H1 (cell line): ENCODE measurements around the gene CFAP74. TPM values are rescaled to one million over a fixed set of nuclear protein-coding genes. Genes with fewer than 3 reads are reported as not detected.

Source experiments
- CTCF ChIA-PET: fragments of 300-600 bp; sonication (Branson Sonifier 250); formaldehyde crosslinking; loops from one replicate; lab custom pipeline; 2021; ENCODE audit not compliant: partially characterized antibody; lab: Charles Lee
- POLR2A ChIA-PET: fragments of 300-600 bp; sonication (Branson Sonifier 250); formaldehyde crosslinking; loops from one replicate; lab custom pipeline; 2021; ENCODE audit warnings: inconsistent platforms; ENCODE audit not compliant: partially characterized antibody; lab: Charles Lee
- DNase-seq, 2 experiments: peaks; one replicate each; pipeline versions ENCODE4 v3.0.0 to v3.0.0-alpha.2; 2010 to 2022; ENCODE audit warnings: low spot score in 2 of 2, low read depth in 1 of 2, mixed read lengths in 1 of 2
- FAIRE-seq: peaks from 2 replicates; lab custom pipeline; 2011; peaks lifted over from hg19 to GRCh38; lab: Jason Lieb, UNC
- H2AFZ ChIP-seq: 2 replicates; pipeline ENCODE4 v1.8.1; 2012; ENCODE audit warnings: low read length, inconsistent platforms
- H2AK5ac ChIP-seq: 2 replicates; pipeline ENCODE4 v1.6.1; 2013; ENCODE audit warnings: low read depth, low read length
- H2BK120ac ChIP-seq: replicated peaks from 2 replicates; pipeline ENCODE3; 2013; ENCODE audit warnings: low read depth, low read length, inconsistent platforms
- H2BK12ac ChIP-seq: 2 replicates; pipeline ENCODE4 v1.6.1; 2013; ENCODE audit warnings: low read depth, low read length
- H2BK15ac ChIP-seq: 2 replicates; pipeline ENCODE4 v1.6.1; 2013; ENCODE audit warnings: low read length
- H2BK20ac ChIP-seq: 2 replicates; pipeline ENCODE4 v1.6.1; 2013; ENCODE audit warnings: low read length
- H2BK5ac ChIP-seq: 2 replicates; pipeline ENCODE4 v1.6.1; 2013; ENCODE audit warnings: low read depth, low read length
- H3K14ac ChIP-seq: 2 replicates; pipeline ENCODE4 v1.6.1; 2013; ENCODE audit warnings: inconsistent platforms; ENCODE audit not compliant: insufficient read length
- H3K18ac ChIP-seq: 2 replicates; pipeline ENCODE4 v1.6.1; 2013; ENCODE audit warnings: low read length; ENCODE audit errors: extremely low read depth
- H3K23ac ChIP-seq: 2 replicates; pipeline ENCODE4 v1.6.1; 2013; ENCODE audit warnings: inconsistent platforms; ENCODE audit not compliant: insufficient read length
- H3K23me2 ChIP-seq: 2 replicates; pipeline ENCODE4 v1.6.1; 2013; ENCODE audit warnings: low read depth, low read length
- H3K27ac ChIP-seq: 2 replicates; pipeline ENCODE4 v1.6.1; 2011; ENCODE audit warnings: low read depth, low read length, inconsistent platforms
- H3K27me3 ChIP-seq, 4 experiments: replicated peaks in 1 of 4; 1 replicate in 1 of 4; 2 replicates in 3 of 4; pipeline versions ENCODE4 v1.6.1 to v1.8.1; 2011 to 2013; ENCODE audit warnings: low read length in 3 of 4, mild to moderate bottlenecking in 3 of 4, inconsistent platforms in 2 of 4, mixed read lengths in 2 of 4, moderate library complexity in 1 of 4; ENCODE audit not compliant: control insufficient read depth in 3 of 4, insufficient read depth in 3 of 4; ENCODE audit errors: extremely low read depth in 1 of 4
- H3K36me3 ChIP-seq, 4 experiments: 2 replicates each; pipeline versions ENCODE4 v1.6.1 to v1.8.1; 2011 to 2013; ENCODE audit warnings: mild to moderate bottlenecking in 4 of 4, low read length in 3 of 4, moderate library complexity in 2 of 4, control low read depth in 1 of 4, inconsistent platforms in 1 of 4; ENCODE audit not compliant: insufficient read depth in 4 of 4, control insufficient read depth in 2 of 4
- H3K4ac ChIP-seq: replicated peaks from 2 replicates; pipeline ENCODE3; 2013; ENCODE audit warnings: low read length, low read depth, mixed read lengths, inconsistent platforms; ENCODE audit not compliant: insufficient read length
- H3K4me1 ChIP-seq, 4 experiments: replicated peaks in 1 of 4; 1 replicate in 1 of 4; 2 replicates in 3 of 4; pipeline versions ENCODE4 v1.6.1 to v1.8.1; 2011 to 2013; ENCODE audit warnings: low read length in 3 of 4, inconsistent platforms in 2 of 4, mixed read lengths in 1 of 4; ENCODE audit not compliant: insufficient read depth in 4 of 4, control insufficient read depth in 3 of 4
- H3K4me2 ChIP-seq, 2 experiments: 2 replicates each; pipeline versions ENCODE4 v1.6.1 to v1.8.1; 2011 to 2013; ENCODE audit warnings: low read depth in 2 of 2, low read length in 2 of 2, control low read depth in 1 of 2, inconsistent platforms in 1 of 2, mild to moderate bottlenecking in 1 of 2; ENCODE audit not compliant: insufficient read depth in 1 of 2
- H3K4me3 ChIP-seq, 4 experiments: fragments of 200-600, 300-600 bp in 1 of 4; sonication (generic), shearing (Covaris generic), sonication (Bioruptor Twin) in 1 of 4; 2 replicates each; pipeline versions ENCODE4 v1.5.1 to v1.8.1; 2011 to 2016; ENCODE audit warnings: low read length in 4 of 4, low read depth in 3 of 4, control low read depth in 2 of 4, inconsistent platforms in 2 of 4, mild to moderate bottlenecking in 2 of 4, mixed read lengths in 1 of 4, moderate library complexity in 1 of 4; ENCODE audit not compliant: insufficient read depth in 2 of 4; ENCODE audit errors: extremely low read depth in 1 of 4
- H3K56ac ChIP-seq: replicated peaks from 2 replicates; pipeline ENCODE3; 2013; ENCODE audit warnings: low read depth, mild to moderate bottlenecking, mixed read lengths, low read length, inconsistent platforms; ENCODE audit not compliant: insufficient read length
- H3K79me1 ChIP-seq: 2 replicates; pipeline ENCODE4 v1.6.1; 2013; ENCODE audit warnings: low read depth, low read length, control low read depth
- H3K79me2 ChIP-seq, 2 experiments: 2 replicates each; pipeline versions ENCODE4 v1.6.1 to v1.8.1; 2012 to 2013; ENCODE audit warnings: low read length in 2 of 2, mild to moderate bottlenecking in 2 of 2, inconsistent platforms in 1 of 2; ENCODE audit not compliant: insufficient read depth in 2 of 2, control insufficient read depth in 1 of 2
- H3K9ac ChIP-seq, 4 experiments: replicated peaks in 1 of 4; 1 replicate in 1 of 4; 2 replicates in 3 of 4; pipeline versions ENCODE4 v1.6.1 to v1.8.1; 2011 to 2013; ENCODE audit warnings: low read depth in 3 of 4, low read length in 3 of 4, control low read depth in 2 of 4, mild to moderate bottlenecking in 2 of 4, moderate library complexity in 2 of 4, inconsistent platforms in 1 of 4; ENCODE audit errors: extremely low read depth in 1 of 4
- H3K9me3 ChIP-seq, 2 experiments: 2 replicates each; pipeline versions ENCODE4 v1.6.1 to v1.8.1; 2012 to 2013; ENCODE audit warnings: mild to moderate bottlenecking in 2 of 2, moderate library complexity in 2 of 2, control low read depth in 1 of 2, inconsistent platforms in 1 of 2, low read depth in 1 of 2, low read length in 1 of 2, mixed read lengths in 1 of 2; ENCODE audit not compliant: insufficient read depth in 2 of 2
- H4K20me1 ChIP-seq, 2 experiments: replicated peaks in 1 of 2; 2 replicates each; pipeline versions ENCODE3 to v1.8.1; 2011 to 2013; ENCODE audit warnings: inconsistent platforms in 2 of 2, low read length in 2 of 2, mild to moderate bottlenecking in 1 of 2; ENCODE audit not compliant: insufficient read depth in 2 of 2, control insufficient read depth in 1 of 2
- H4K5ac ChIP-seq: 2 replicates; pipeline ENCODE4 v1.6.1; 2013; ENCODE audit warnings: low read length, low read depth, mixed read lengths, inconsistent platforms; ENCODE audit not compliant: insufficient read length
- H4K8ac ChIP-seq: 2 replicates; pipeline ENCODE4 v1.8.0; 2013; ENCODE audit warnings: mild to moderate bottlenecking, moderate library complexity, low read length, inconsistent platforms; ENCODE audit not compliant: insufficient read depth; ENCODE audit errors: extremely low read depth
- H4K91ac ChIP-seq: replicated peaks from 2 replicates; pipeline ENCODE3; 2013; ENCODE audit warnings: low read length, mixed read lengths, inconsistent platforms; ENCODE audit not compliant: insufficient read length
- ASH2L ChIP-seq: fragments of 200-600, 300-600 bp; sonication (generic); IDR thresholded peaks from one replicate; pipeline ENCODE4 v1.7.1; 2017; ENCODE audit warnings: low read length
- CEBPB ChIP-seq: IDR thresholded peaks from 2 replicates; pipeline ENCODE4 v1.6.1; 2012; ENCODE audit warnings: low read depth, low read length
- CHD1 ChIP-seq: IDR thresholded peaks from 2 replicates; pipeline ENCODE4 v1.6.1; 2012; ENCODE audit warnings: low read depth, low read length, improper control_type of control experiment
- EGR1 ChIP-seq: IDR thresholded peaks from 2 replicates; pipeline ENCODE4 v1.6.1; 2011; ENCODE audit warnings: low read depth, low read length, borderline replicate concordance
- GTF2F1 ChIP-seq: IDR thresholded peaks from 2 replicates; pipeline ENCODE4 v1.6.1; 2012; ENCODE audit warnings: low read depth, low read length, improper control_type of control experiment, borderline replicate concordance
- HDAC2 ChIP-seq, 2 experiments: fragments of 300-600 bp in 1 of 2; sonication (generic) in 1 of 2; IDR thresholded peaks; 2 replicates each; pipeline ENCODE4 v1.6.1; 2011 to 2012; ENCODE audit warnings: low read depth in 2 of 2, low read length in 2 of 2, mild to moderate bottlenecking in 2 of 2, moderate library complexity in 2 of 2, borderline replicate concordance in 1 of 2, inconsistent platforms in 1 of 2
- KDM4A ChIP-seq: IDR thresholded peaks from one replicate; pipeline ENCODE4 v1.7.1; 2012; ENCODE audit warnings: low read depth, mild to moderate bottlenecking, moderate library complexity, low read length, inconsistent platforms; ENCODE audit not compliant: severe bottlenecking
- RFX5 ChIP-seq: IDR thresholded peaks from 2 replicates; pipeline ENCODE4 v1.6.1; 2011; ENCODE audit warnings: low read depth, low read length, improper control_type of control experiment, borderline replicate concordance
- RNF2 ChIP-seq: fragments of 200-900, 300-1000 bp; sonication (generic); IDR thresholded peaks from 2 replicates; pipeline ENCODE4 v1.7.1; 2016; ENCODE audit warnings: borderline replicate concordance, low read depth, mild to moderate bottlenecking, antibody characterized with exemption, low read length; ENCODE audit not compliant: poor library complexity, severe bottlenecking; ENCODE audit errors: missing control alignments
- SIRT6 ChIP-seq: IDR thresholded peaks from one replicate; pipeline ENCODE4 v1.7.1; 2012; ENCODE audit warnings: low read length, inconsistent platforms
- SP2 ChIP-seq: IDR thresholded peaks from 2 replicates; pipeline ENCODE4 v1.6.1; 2012; ENCODE audit warnings: mild to moderate bottlenecking, low read length, inconsistent platforms
- TBP ChIP-seq: IDR thresholded peaks from 2 replicates; pipeline ENCODE4 v1.6.1; 2011; ENCODE audit warnings: low read depth, low read length, improper control_type of control experiment
- TEAD4 ChIP-seq: IDR thresholded peaks from 2 replicates; pipeline ENCODE4 v1.6.1; 2012; ENCODE audit warnings: low read depth, low read length, inconsistent platforms, mixed read lengths
- WGBS, 2 experiments: shearing (Covaris generic) in 1 of 2; methylation state at CpG; one replicate each; pipeline versions ENCODE4 v1.1.6 to v1.1.7; 2013 to 2015; ENCODE audit warnings: low lambda C conversion rate in 2 of 2, mixed read lengths in 2 of 2, inconsistent platforms in 1 of 2, low coverage in 1 of 2, missing lambda C conversion rate in 1 of 2; ENCODE audit not compliant: insufficient replicate concordance in 2 of 2, insufficient coverage in 1 of 2, insufficient read length in 1 of 2; ENCODE audit errors: extremely low coverage in 1 of 2, missing lambda C conversion rate in 1 of 2; 5-methylcytosine and 5-hydroxymethylcytosine counted together
- polyA plus RNA-seq, 7 experiments: library from polyadenylated mRNA; depleted of rRNA in 3 of 7; stranded (reverse) in 5 of 7; unstranded in 2 of 7; fragments of >200 nt in 5 of 7; fragments of 200-250 nt in 2 of 7; gene quantifications; 1 replicate in 5 of 7; 2 replicates in 1 of 7; 4 replicates in 1 of 7; pipeline versions ENCODE4 v1.2.1 to v1.2.3, GENCODE V29; 2011 to 2013; ENCODE audit warnings: missing spikeins in 2 of 7, mixed read lengths in 2 of 7
- total RNA-seq: library from RNA; stranded (reverse); fragmentation: NEBNext Ultra II Directional; extraction: Animal tissue kit (Norgen Biotek cat#: 25700); gene quantifications from 2 replicates; pipeline ENCODE4 v1.2.1, GENCODE V29; 2021

Gene CFAP74
- total and polyA plus RNA-seq, 2 of the 8 experiments (the other 6 are each of a cell fraction or from before 2014, with no cell fraction given) = 0.09 to 0.20 TPM

GRCh38 chr1:1968767-1969504 is 34.6 kb downstream of the CFAP74 start:
- ChIA-PET CTCF (interaction anchor here (0.8 to 15.6 kb wide), 8 partner anchors 8 to 74 kb away, joined by 3 to 249 read pairs (median 6); partner anchors contain the start of gene GABRD), POLR2A (interaction anchor here (1.0 kb wide), 1 partner anchor 24 kb away, joined by 3 read pairs; no protein-coding TSS in a partner anchor)

More at GRCh38 chr1:1968767-1969504, 34.6 kb downstream of the CFAP74 start:
- Histone ChIP-seq H3K27me3 (no peaks in the 10 kb centered on the region), H3K79me2 (no peaks in the 10 kb centered on the region), H3K56ac (no peak overlapping the region), H2BK5ac (no peak overlapping the region), H2BK12ac (no peak overlapping the region), H3K36me3 (no peaks in the 10 kb centered on the region; a peak in 1 of 8 replicates), H4K91ac (no peak overlapping the region), H2AK5ac (no peak overlapping the region), H4K20me1 (peaks cover 0 to 10% of the 10 kb centered on the region in 2 experiments), H3K79me1 (peaks cover 5% of the 10 kb centered on the region), H3K18ac (no peak overlapping the region), H3K4me1 (no peaks in the 10 kb centered on the region), H3K23ac (no peak overlapping the region), H2BK20ac (no peak overlapping the region), H4K8ac (no peak overlapping the region; the same call in 1 of the 2 replicates), H4K5ac (no peak overlapping the region), H2BK15ac (no peak overlapping the region), H3K27ac (no peak overlapping the region), H3K4me3 (no peak overlapping the region)
- 89% methylated on average over 10 of the region's 12 CpGs; no CpG with 5 or more reads in 1 of the 2 experiments for WGBS, 2 experiments
- no peak for FAIRE-seq
- no peak for DNase-seq
- no peak for TF ChIP-seq RFX5
- TF ChIP-seq TEAD4 = no peak
- no peak for TF ChIP-seq SIRT6
- TF ChIP-seq GTF2F1 = no peak
- no peak for TF ChIP-seq KDM4A
- no peak for TF ChIP-seq RNF2
- TF ChIP-seq HDAC2 (IDR thresholded peaks at IDR 0.05; ENCODE audit: borderline replicate concordance in 1 of 2, low read depth in 2 of 2, low read length in 2 of 2) = no peak
- no peak for TF ChIP-seq TBP
- no peak for TF ChIP-seq SP2
- no peak for TF ChIP-seq ASH2L
- no peak for TF ChIP-seq EGR1
- TF ChIP-seq CEBPB = no peak
- TF ChIP-seq CHD1 = no peak
- TF ChIP-seq, all 59 proteins: peak for 0
- H2BK120ac ChIP-seq = no peak overlapping the region
- H3K9ac ChIP-seq = no peak overlapping the region
- no peaks in the 10 kb centered on the region; the same call in 1 of the 2 replicates for H3K23me2 ChIP-seq
- H2AFZ ChIP-seq = no peak overlapping the region
- H3K9me3 ChIP-seq = peaks cover 6 to 10% of the 10 kb centered on the region in 2 experiments; a peak in 2 of 4 replicates
- no peak overlapping the region for H3K14ac ChIP-seq
- H3K4me2 ChIP-seq = no peak overlapping the region
- no peak overlapping the region for H3K4ac ChIP-seq
